GM12875 (cell line): ENCODE results near the gene C10orf71.

Experiments
- H3K4me3 ChIP-seq: one replicate; pipeline ENCODE4 v1.5.1; 2011; ENCODE audit warnings: low read depth, low read length, control low read depth
- CTCF ChIP-seq: IDR thresholded peaks from 2 replicates; pipeline ENCODE4 v1.5.1; 2011; ENCODE audit warnings: low read depth, mild to moderate bottlenecking, control low read depth, inconsistent platforms, low read length, moderate library complexity, borderline replicate concordance; ENCODE audit not compliant: insufficient read depth

The C10orf71 gene

GRCh38 chr10:49359349-49360270 lies 60.6 kb downstream of the C10orf71 start:
- no peak for TF ChIP-seq CTCF
- no peak overlapping the region for H3K4me3 ChIP-seq

- no peak for TF ChIP-seq CTCF
- no peak overlapping the region for H3K4me3 ChIP-seq
These were observed 61.6 kb downstream of the C10orf71 start for GRCh38 chr10:49360271-49361177.

- TF ChIP-seq CTCF: no peak
- H3K4me3 ChIP-seq: no peak overlapping the region
These were observed 62.2 kb downstream of the C10orf71 start for GRCh38 chr10:49361178-49361554.

GRCh38 chr10:49361735-49362568 lies 63.0 kb downstream of the C10orf71 start:
- H3K4me3 ChIP-seq: no peak overlapping the region
- TF ChIP-seq CTCF: no peak

- TF ChIP-seq CTCF: no peak
These were observed 63.8 kb downstream of the C10orf71 start for GRCh38 chr10:49362596-49363260.

More at GRCh38 chr10:49362596-49363260, 63.8 kb downstream of the C10orf71 start:
- no peak overlapping the region for H3K4me3 ChIP-seq
